Effector memory CD8-positive, alpha-beta T cell (primary cell): ENCODE results near the gene OMG.
"Not testable (repeated sequence)": the region's sequence is repeated elsewhere in the genome, so short reads cannot be mapped to it uniquely, and the experiment has no call there.

Source experiments
- ATAC-seq: fragments of 150-1000 bp; cut with Tn5 transposase; replicated peaks from 2 replicates; pipeline ENCODE4 v1.10.0; 2021; ENCODE audit warnings: mild to moderate bottlenecking, moderate library complexity
- DNase-seq, 3 experiments: peaks; one replicate each; pipeline ENCODE4 v3.0.0; 2021
- H3K27ac Mint-ChIP-seq, 2 donors: one replicate each; pipeline ENCODE4 v1.8.0; 2022; ENCODE audit warnings: mild to moderate bottlenecking in 2 of 2, mixed read lengths in 2 of 2, moderate library complexity in 2 of 2
- H3K27me3 Mint-ChIP-seq, 2 donors: one replicate each; pipeline ENCODE4 v1.8.0; 2022; ENCODE audit warnings: mixed read lengths in 2 of 2
- H3K36me3 Mint-ChIP-seq: one replicate; pipeline ENCODE4 v1.8.0; 2022; ENCODE audit warnings: mild to moderate bottlenecking, moderate library complexity, mixed read lengths; ENCODE audit not compliant: insufficient read depth
- H3K4me1 Mint-ChIP-seq, 2 donors: one replicate each; pipeline ENCODE4 v1.8.0; 2022; ENCODE audit warnings: low read depth in 2 of 2, mixed read lengths in 2 of 2
- H3K4me3 Mint-ChIP-seq, 2 donors: one replicate each; pipeline ENCODE4 v1.8.0; 2022; ENCODE audit warnings: mild to moderate bottlenecking in 2 of 2, mixed read lengths in 2 of 2, moderate library complexity in 2 of 2
- H3K9me3 Mint-ChIP-seq, 2 donors: one replicate each; pipeline ENCODE4 v1.8.0; 2022; ENCODE audit warnings: mixed read lengths in 2 of 2

Gene OMG

GRCh38 chr17:31314782-31315100 lies 17.7 kb upstream of the OMG start:
- Mint-ChIP-seq H3K4me3 (peak overlapping the region; percentile 83 to 95), H3K4me1 (peaks cover 33 to 53% of the 10 kb centered on the region in 2 donors), H3K36me3 (peaks cover 25% of the 10 kb centered on the region), H3K27ac (peak overlapping the region; percentile 80 to 95), H3K27me3 (no peaks in the 10 kb centered on the region), H3K9me3 (no peaks in the 10 kb centered on the region)
- ATAC-seq, result no peak
- DNase-seq, result no peak

GRCh38 chr17:31313982-31314781 lies 17.1 kb upstream of the OMG start, which contains the start of gene EVI2B:
Gene EVI2B (minus strand): TSS chr17:31314054. CDS start chr17:31305609, 8,445 bp downstream.
- Mint-ChIP-seq H3K4me3 (peak within 1 kb of the TSS; percentile 83 to 95), H3K4me1 (peaks cover 33 to 57% of the 10 kb centered on the region in 2 donors), H3K27ac (peak within 1 kb of the TSS; percentile 80 to 95), H3K9me3 (no peaks in the 10 kb centered on the region), H3K36me3 (peaks cover 21% of the 10 kb centered on the region), H3K27me3 (no peaks in the 10 kb centered on the region)
- ATAC-seq, result peak; percentile 55
- no peak for DNase-seq

DNA sequence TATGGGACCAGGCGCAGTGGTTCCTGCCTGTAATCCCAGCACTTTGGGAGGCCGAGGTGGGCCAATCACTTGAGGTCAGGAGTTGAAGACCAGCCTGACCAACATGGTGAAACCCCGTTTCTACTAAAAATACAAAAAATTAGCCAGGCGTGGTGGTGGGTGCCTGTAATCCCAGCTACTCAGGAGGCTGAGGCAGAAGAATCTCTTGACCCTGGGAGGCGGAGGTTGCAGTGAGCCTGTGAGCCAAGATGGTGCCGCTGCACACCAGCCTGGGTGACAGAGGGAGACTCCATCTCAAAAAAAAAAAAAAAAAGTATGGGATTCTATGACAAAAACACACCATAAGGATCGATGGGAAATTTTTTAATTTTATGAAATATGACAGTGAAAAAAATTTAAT lies 15.2 kb upstream of the OMG start:
- H3K36me3 Mint-ChIP-seq, result peaks cover 22% of the 10 kb centered on the region
- DNase-seq, ATAC-seq, H3K27me3 Mint-ChIP-seq, H3K9me3 Mint-ChIP-seq: not testable (repeated sequence)
- peaks cover 33 to 61% of the 10 kb centered on the region in 2 donors for H3K4me1 Mint-ChIP-seq
- H3K4me3 Mint-ChIP-seq, result peak overlapping the region; percentile 83 to 95
- peak overlapping the region; percentile 80 to 92 for H3K27ac Mint-ChIP-seq

- H3K9me3 Mint-ChIP-seq, result no peaks in the 10 kb centered on the region
- ATAC-seq (no peak), DNase-seq (no peak)
- H3K27me3 Mint-ChIP-seq, result no peaks in the 10 kb centered on the region
- peak overlapping the region; percentile 80 to 92 for H3K27ac Mint-ChIP-seq
- peaks cover 23% of the 10 kb centered on the region for H3K36me3 Mint-ChIP-seq
- H3K4me3 Mint-ChIP-seq, result peak overlapping the region; percentile 83 to 95
- peaks cover 31 to 60% of the 10 kb centered on the region in 2 donors for H3K4me1 Mint-ChIP-seq
Observed at GRCh38 chr17:31311526-31311925, 14.5 kb upstream of the OMG start.

GRCh38 chr17:31310886-31311285 lies 13.8 kb upstream of the OMG start:
- Mint-ChIP-seq H3K4me1 (peaks cover 31 to 63% of the 10 kb centered on the region in 2 donors), H3K9me3 (no peaks in the 10 kb centered on the region), H3K36me3 (peaks cover 25% of the 10 kb centered on the region), H3K27ac (peak overlapping the region; percentile 80 to 92), H3K4me3 (peak overlapping the region; percentile 83 to 95), H3K27me3 (no peaks in the 10 kb centered on the region)
- DNase-seq (no peak), ATAC-seq (no peak)

- Mint-ChIP-seq H3K27ac (peak overlapping the region; percentile 80 to 92), H3K4me1 (peaks cover 32 to 65% of the 10 kb centered on the region in 2 donors), H3K27me3 (no peaks in the 10 kb centered on the region), H3K9me3 (no peaks in the 10 kb centered on the region), H3K4me3 (peak overlapping the region; percentile 83 to 95), H3K36me3 (peaks cover 30% of the 10 kb centered on the region)
- DNase-seq, result peak in 1 of 3 experiments; percentile 23
- ATAC-seq, result peak; percentile 61
Observed at GRCh38 chr17:31310260-31310659, 13.2 kb upstream of the OMG start.

DNA sequence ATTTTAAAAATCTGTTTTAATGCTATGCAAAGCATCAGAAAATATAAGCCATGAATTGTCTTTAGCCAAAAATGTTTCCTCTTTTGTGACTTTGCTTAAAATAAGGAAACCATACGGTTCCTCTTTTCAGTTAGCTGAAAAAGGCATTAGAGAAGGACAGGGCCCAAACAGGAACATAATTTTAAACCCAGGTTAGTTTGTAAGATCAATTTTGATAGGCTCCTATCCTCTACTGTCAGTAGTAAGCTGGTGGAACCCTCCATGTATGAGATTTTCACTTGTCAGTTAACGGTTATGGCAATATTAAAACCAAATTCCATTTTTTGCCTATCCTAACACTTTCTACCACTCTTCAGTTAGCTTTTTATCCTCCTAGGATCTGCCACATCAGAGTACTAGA lies 12.5 kb upstream of the OMG start:
- Mint-ChIP-seq H3K27ac (peak overlapping the region; percentile 80 to 92), H3K27me3 (no peaks in the 10 kb centered on the region), H3K4me1 (peaks cover 32 to 66% of the 10 kb centered on the region in 2 donors), H3K36me3 (peaks cover 37% of the 10 kb centered on the region), H3K4me3 (peak overlapping the region; percentile 83 to 95), H3K9me3 (no peaks in the 10 kb centered on the region)
- DNase-seq, result no peak
- ATAC-seq, result peak; percentile 40

- peaks cover 44% of the 10 kb centered on the region for H3K36me3 Mint-ChIP-seq
- H3K27me3 Mint-ChIP-seq, result no peaks in the 10 kb centered on the region
- peak; percentile 23 for ATAC-seq
- H3K4me1 Mint-ChIP-seq, result peaks cover 32 to 68% of the 10 kb centered on the region in 2 donors
- H3K4me3 Mint-ChIP-seq, result peak overlapping the region; percentile 83 to 95
- no peaks in the 10 kb centered on the region for H3K9me3 Mint-ChIP-seq
- peak overlapping the region; percentile 80 to 92 for H3K27ac Mint-ChIP-seq
- no peak for DNase-seq
Observed at GRCh38 chr17:31308372-31309334, 11.6 kb upstream of the OMG start.

- ATAC-seq (no peak), DNase-seq (no peak)
- Mint-ChIP-seq H3K9me3 (no peaks in the 10 kb centered on the region), H3K4me1 (peaks cover 32 to 68% of the 10 kb centered on the region in 2 donors), H3K4me3 (peak overlapping the region; percentile 83 to 95), H3K27me3 (no peaks in the 10 kb centered on the region), H3K27ac (peak overlapping the region; percentile 80 to 92), H3K36me3 (peaks cover 50% of the 10 kb centered on the region)
Observed at GRCh38 chr17:31307640-31308039, 10.6 kb upstream of the OMG start.

GRCh38 chr17:31299624-31300023 lies 2.6 kb upstream of the OMG start:
- H3K9me3 Mint-ChIP-seq, result no peaks in the 10 kb centered on the region
- DNase-seq (no peak), ATAC-seq (no peak)
- H3K27ac Mint-ChIP-seq, result no peak overlapping the region
- H3K36me3 Mint-ChIP-seq, result peaks cover 24% of the 10 kb centered on the region
- no peak overlapping the region for H3K4me3 Mint-ChIP-seq
- H3K4me1 Mint-ChIP-seq, result peaks cover 2 to 18% of the 10 kb centered on the region in 2 donors
- H3K27me3 Mint-ChIP-seq, result no peaks in the 10 kb centered on the region

- Mint-ChIP-seq H3K36me3 (no peaks in the 10 kb centered on the region), H3K4me3 (no peak overlapping the region), H3K27me3 (no peaks in the 10 kb centered on the region), H3K9me3 (no peaks in the 10 kb centered on the region), H3K4me1 (peaks cover 1 to 5% of the 10 kb centered on the region in 2 donors), H3K27ac (no peak overlapping the region)
- DNase-seq (no peak), ATAC-seq (no peak)
Observed at GRCh38 chr17:31296142-31296541, 897 bp downstream of the OMG start.

DNA sequence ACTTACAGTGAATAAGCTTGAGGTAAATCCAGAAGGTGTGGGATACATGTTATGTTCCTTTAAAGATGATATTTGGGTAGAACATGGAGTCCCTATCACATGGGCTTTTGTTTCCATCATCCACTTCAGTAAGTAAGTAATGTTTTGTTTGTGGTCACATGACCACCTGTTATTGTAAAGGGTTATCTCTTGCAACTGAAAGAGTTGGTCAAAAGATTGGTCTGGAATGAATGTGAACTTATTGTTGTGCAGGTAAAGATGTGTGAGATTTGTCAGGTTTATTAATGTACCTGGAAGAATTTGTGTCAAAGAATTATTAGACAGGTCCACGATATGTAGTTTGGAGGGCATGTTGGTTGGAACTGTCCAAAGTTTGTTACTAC lies 1.6 kb downstream of the OMG start:
- DNase-seq (no peak), ATAC-seq (no peak)
- Mint-ChIP-seq H3K9me3 (no peaks in the 10 kb centered on the region), H3K36me3 (no peaks in the 10 kb centered on the region), H3K4me1 (no peaks in the 10 kb centered on the region), H3K4me3 (no peak overlapping the region), H3K27me3 (no peaks in the 10 kb centered on the region), H3K27ac (no peak overlapping the region)

- no peaks in the 10 kb centered on the region for H3K27me3 Mint-ChIP-seq
- DNase-seq (no peak), ATAC-seq (no peak)
- no peaks in the 10 kb centered on the region for H3K9me3 Mint-ChIP-seq
- no peaks in the 10 kb centered on the region for H3K36me3 Mint-ChIP-seq
- H3K4me3 Mint-ChIP-seq, result no peak overlapping the region
- H3K4me1 Mint-ChIP-seq, result no peaks in the 10 kb centered on the region
- no peak overlapping the region for H3K27ac Mint-ChIP-seq
Observed at GRCh38 chr17:31294820-31295488, 2.1 kb downstream of the OMG start.
